PFSK-1 (cell line): ENCODE measurements around the gene CCNB2.

Experiments
- FOXP2 ChIP-seq: optimal IDR thresholded peaks from 2 replicates; pipeline ENCODE3; 2011; ENCODE audit warnings: borderline replicate concordance, control low read depth, inconsistent platforms; ENCODE audit not compliant: insufficient read depth; ENCODE audit errors: extremely low read length, extremely low read depth
- POLR2AphosphoS5 ChIP-seq: IDR thresholded peaks from 2 replicates; pipeline ENCODE4 v1.6.1; 2012; ENCODE audit warnings: low read depth, mild to moderate bottlenecking, control low read depth, low read length, moderate library complexity
- SIN3A ChIP-seq: IDR thresholded peaks from 2 replicates; pipeline ENCODE4 v1.6.1; 2012; ENCODE audit warnings: mild to moderate bottlenecking, low read length, moderate library complexity, borderline replicate concordance; ENCODE audit not compliant: insufficient read depth
- TAF1 ChIP-seq: IDR thresholded peaks from 2 replicates; pipeline ENCODE4 v1.6.1; 2012; ENCODE audit warnings: low read length, control low read depth, borderline replicate concordance; ENCODE audit not compliant: insufficient read depth
- TF ChIP-seq, protein P1 (sequence below), 2 experiments: IDR thresholded peaks; 2 replicates each; pipeline versions ENCODE4 v1.6.1 to v1.8.0; 2011 to 2012; ENCODE audit warnings: low read depth in 2 of 2, low read length in 2 of 2, control low read depth in 1 of 2, inconsistent platforms in 1 of 2, mild to moderate bottlenecking in 1 of 2, moderate library complexity in 1 of 2; ENCODE audit not compliant: insufficient read depth in 1 of 2

Gene CCNB2

DNA sequence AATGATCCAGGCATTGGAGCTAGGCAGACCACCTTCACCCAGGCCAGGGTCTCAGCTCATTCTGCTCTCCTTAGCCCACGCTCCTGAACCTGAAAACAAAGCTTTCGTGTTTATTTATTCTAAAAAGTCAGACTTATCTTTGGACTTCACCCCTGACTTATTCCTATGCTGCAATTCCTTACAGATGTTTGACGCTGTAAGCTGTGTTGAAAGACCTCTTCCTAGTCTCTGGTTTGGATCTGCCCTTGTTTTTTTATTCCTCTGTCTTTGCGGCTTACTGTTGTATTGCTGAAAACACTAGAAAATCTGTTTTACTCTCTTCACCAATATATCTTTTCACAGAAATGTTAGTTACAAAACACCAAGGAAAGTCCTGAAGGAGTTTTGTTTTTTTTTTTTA is 61.2 kb downstream of the CCNB2 start:
- TF ChIP-seq FOXP2 (no peak), POLR2AphosphoS5 (no peak), TAF1 (no peak), SIN3A (no peak)

DNA sequence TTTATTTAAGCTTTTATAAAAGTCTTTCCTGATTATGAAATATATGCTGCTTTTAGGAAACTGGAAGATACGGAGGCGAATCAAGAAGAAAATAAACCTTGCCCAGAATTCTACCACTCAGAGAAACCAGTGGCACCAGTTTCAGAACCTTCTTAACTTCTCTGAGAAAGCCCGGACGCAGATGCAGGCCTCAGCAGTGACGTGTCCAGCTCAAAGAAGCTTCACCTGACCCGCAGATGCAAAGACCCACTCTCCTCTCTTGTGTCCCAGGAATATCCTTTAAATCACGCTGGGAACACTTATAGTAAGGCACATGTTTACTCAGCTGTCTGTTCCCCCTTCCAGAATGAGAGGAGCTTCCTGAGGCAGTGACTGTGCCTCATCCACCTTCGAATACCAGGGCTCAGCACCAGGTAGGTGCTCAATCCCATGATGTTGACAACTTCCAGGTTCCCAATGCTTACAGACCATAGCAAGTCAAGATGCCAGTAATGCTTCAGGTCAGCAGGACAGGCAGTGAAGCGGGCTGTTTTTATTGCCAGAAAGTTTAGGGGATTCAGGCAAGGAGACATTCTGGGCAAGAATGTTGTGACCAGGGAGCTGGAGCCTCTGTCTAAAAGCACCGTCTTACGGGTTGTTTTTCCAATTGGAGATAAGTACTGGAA is 61.8 kb downstream of the CCNB2 start:
- no peak for TF ChIP-seq POLR2AphosphoS5
- TF ChIP-seq, protein P1, sequence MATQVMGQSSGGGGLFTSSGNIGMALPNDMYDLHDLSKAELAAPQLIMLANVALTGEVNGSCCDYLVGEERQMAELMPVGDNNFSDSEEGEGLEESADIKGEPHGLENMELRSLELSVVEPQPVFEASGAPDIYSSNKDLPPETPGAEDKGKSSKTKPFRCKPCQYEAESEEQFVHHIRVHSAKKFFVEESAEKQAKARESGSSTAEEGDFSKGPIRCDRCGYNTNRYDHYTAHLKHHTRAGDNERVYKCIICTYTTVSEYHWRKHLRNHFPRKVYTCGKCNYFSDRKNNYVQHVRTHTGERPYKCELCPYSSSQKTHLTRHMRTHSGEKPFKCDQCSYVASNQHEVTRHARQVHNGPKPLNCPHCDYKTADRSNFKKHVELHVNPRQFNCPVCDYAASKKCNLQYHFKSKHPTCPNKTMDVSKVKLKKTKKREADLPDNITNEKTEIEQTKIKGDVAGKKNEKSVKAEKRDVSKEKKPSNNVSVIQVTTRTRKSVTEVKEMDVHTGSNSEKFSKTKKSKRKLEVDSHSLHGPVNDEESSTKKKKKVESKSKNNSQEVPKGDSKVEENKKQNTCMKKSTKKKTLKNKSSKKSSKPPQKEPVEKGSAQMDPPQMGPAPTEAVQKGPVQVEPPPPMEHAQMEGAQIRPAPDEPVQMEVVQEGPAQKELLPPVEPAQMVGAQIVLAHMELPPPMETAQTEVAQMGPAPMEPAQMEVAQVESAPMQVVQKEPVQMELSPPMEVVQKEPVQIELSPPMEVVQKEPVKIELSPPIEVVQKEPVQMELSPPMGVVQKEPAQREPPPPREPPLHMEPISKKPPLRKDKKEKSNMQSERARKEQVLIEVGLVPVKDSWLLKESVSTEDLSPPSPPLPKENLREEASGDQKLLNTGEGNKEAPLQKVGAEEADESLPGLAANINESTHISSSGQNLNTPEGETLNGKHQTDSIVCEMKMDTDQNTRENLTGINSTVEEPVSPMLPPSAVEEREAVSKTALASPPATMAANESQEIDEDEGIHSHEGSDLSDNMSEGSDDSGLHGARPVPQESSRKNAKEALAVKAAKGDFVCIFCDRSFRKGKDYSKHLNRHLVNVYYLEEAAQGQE (IDR thresholded peaks at IDR 0.05; ENCODE audit: insufficient read depth in 1 of 2, low read depth in 2 of 2, low read length in 2 of 2) = no peak
- no peak for TF ChIP-seq TAF1
- no peak for TF ChIP-seq FOXP2
- no peak for TF ChIP-seq SIN3A

DNA sequence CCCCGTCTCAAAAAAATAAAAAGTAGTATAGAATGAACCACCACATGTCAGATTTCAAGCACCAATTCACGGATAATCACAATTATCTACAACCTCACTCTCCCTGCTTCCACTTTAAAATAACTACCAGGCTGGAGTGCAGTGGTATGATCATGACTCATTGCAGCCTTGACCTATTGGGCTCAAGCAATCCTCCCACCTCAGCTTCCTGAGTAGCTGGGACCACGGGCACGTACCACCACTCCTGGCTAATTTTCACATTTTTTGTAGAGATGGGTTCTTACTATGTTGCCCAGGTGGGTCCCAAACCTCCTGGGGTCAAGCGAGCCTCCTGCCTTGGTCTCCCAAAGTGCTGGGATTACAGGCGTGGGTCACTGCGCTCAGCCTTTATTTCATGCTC is 63.6 kb downstream of the CCNB2 start:
- no peak for TF ChIP-seq FOXP2

DNA sequence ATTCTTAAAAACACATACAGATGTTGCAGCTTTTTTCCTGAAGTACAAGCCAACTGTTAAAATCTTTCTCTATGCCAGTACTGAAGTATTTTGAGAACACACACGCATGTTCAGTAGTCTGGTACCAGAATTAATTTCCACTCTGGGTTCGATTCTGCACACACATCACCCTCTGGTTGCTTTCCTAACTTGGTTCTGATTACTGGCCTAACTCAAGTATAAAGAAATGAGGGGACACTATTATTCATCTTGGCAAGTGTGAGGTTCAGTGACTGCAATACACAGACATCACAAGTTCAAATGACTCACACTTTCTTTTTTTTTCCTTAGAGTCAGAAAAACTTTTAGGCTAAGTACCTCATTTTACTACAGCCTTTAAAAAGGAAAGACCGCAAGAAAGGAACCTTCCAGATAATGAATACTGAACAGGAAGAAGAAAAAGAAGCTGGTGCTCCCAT is 64.3 kb downstream of the CCNB2 start:
- TF ChIP-seq FOXP2 = no peak
- no peak for TF ChIP-seq SIN3A
- no peak for TF ChIP-seq TAF1
- TF ChIP-seq POLR2AphosphoS5 = no peak
- TF ChIP-seq, protein P1 (IDR thresholded peaks at IDR 0.05; ENCODE audit: insufficient read depth in 1 of 2, low read depth in 2 of 2, low read length in 2 of 2) = no peak

DNA sequence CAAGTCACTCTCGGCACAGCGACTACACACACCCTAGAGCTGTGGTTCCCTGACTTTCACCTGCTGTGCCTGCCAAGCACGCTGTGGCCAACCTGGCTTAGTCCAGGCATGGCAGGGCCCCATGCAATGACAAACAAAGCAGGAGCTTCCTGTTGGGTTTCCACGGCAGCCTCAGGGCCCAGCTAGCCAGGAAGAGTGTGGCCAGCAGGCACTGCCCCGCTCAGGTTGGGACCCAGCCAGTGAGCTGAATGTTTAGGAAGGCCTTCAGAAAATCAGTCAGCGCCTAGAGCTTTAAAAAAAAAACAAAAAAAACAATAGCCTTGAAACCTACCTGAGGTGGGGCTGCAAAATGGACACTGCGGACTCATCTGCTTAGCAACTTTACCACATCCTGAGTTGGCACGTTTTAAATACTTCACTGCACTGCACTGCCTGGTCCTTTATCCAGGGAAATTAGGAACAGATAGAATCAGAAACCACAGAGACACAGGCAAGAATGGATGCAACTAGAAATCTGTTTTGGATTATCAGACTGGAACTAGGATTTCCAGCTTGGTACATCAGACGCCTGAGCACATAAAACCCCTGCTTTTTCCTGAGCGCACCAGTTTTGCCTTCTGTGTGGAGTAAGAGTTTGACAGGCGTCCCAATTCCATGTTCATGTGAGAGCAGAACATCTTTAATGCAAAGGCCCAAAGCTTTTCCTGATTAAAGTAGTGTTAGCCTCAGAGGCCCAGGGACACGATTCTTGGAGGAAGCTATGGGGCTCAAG is 65.5 kb downstream of the CCNB2 start:
- TF ChIP-seq TAF1 = no peak
- TF ChIP-seq FOXP2 = no peak
- TF ChIP-seq SIN3A = no peak
- TF ChIP-seq POLR2AphosphoS5 = no peak
- TF ChIP-seq, protein P1 (IDR thresholded peaks at IDR 0.05; ENCODE audit: insufficient read depth in 1 of 2, low read depth in 2 of 2, low read length in 2 of 2) = no peak

DNA sequence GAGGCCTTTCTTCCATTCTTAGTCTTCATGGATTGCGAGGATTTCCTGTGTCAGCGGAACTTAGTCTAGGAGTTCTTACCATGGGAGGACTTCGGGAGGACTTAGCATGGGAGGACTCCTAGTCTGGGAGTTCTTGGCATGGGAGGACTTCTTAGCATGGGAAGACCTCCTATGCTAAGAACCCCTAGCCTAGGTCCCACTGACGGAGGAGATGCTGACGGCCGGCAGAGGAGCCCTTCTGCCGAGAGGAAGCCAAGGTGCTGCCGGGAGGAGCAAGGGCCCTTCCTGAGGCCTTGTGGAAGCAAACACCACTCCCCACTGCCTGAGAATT is 66.1 kb downstream of the CCNB2 start:
- TF ChIP-seq POLR2AphosphoS5 (no peak), TAF1 (no peak), FOXP2 (no peak), SIN3A (no peak)
- TF ChIP-seq, protein P1 (IDR thresholded peaks at IDR 0.05; ENCODE audit: insufficient read depth in 1 of 2, low read depth in 2 of 2, low read length in 2 of 2) = no peak
